ENCODE results near the gene TOM1L2.

The TOM1L2 gene

DNA sequence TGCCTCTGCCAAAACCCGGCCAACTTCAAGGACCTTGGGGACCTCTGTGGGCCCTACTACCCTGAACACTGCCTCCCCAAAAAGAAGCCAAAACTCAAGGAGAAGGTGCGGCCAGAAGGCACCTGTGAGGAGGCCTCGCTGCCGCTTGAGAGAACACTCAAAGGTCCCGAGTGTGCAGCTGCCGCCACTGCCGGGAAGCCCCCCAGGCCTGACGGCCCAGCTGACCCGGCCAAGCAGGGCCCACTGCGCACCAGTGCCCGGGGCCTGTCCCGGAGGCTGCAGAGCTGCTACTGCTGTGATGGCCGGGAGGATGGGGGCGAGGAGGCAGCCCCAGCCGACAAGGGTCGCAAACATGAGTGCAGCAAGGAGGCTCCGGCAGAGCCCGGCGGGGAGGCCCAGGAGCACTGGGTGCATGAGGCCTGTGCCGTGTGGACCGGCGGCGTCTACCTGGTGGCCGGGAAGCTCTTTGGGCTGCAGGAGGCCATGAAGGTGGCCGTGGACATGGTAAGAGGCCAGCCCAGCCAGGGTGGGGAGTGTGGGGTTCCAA is 174.1 kb downstream of the TOM1L2 start:
- no peak for DNase-seq

DNA sequence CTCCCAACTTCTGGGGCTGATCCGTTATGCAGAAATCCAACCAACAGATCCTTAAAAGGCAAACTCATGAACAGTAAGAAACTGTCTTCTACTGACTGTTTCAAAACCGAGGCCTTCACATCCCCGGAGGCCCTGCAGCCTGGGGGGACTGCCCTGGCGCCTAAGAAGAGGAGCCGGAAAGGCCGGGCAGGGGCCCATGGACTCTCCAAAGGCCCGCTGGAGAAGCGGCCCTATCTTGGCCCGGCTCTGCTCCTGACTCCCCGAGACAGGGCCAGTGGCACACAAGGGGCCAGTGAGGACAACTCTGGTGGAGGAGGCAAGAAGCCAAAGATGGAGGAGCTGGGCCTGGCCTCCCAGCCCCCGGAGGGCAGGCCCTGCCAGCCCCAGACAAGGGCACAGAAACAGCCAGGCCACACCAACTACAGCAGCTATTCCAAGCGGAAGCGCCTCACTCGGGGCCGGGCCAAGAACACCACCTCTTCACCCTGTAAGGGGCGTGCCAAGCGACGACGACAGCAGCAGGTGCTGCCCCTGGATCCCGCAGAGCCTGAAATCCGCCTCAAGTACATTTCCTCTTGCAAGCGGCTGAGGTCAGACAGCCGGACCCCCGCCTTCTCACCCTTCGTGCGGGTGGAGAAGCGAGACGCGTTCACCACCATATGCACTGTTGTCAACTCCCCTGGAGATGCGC is 174.9 kb downstream of the TOM1L2 start:
- DNase-seq, result no peak

DNA sequence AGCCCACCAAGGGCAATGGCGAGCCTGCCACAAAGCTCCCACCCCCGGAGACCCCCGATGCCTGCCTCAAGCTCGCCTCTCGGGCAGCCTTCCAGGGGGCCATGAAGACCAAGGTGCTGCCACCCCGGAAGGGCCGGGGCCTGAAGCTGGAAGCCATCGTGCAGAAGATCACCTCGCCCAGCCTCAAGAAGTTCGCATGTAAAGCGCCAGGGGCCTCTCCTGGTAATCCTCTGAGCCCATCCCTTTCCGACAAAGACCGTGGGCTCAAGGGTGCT is 175.5 kb downstream of the TOM1L2 start:
- DNase-seq, result no peak

DNA sequence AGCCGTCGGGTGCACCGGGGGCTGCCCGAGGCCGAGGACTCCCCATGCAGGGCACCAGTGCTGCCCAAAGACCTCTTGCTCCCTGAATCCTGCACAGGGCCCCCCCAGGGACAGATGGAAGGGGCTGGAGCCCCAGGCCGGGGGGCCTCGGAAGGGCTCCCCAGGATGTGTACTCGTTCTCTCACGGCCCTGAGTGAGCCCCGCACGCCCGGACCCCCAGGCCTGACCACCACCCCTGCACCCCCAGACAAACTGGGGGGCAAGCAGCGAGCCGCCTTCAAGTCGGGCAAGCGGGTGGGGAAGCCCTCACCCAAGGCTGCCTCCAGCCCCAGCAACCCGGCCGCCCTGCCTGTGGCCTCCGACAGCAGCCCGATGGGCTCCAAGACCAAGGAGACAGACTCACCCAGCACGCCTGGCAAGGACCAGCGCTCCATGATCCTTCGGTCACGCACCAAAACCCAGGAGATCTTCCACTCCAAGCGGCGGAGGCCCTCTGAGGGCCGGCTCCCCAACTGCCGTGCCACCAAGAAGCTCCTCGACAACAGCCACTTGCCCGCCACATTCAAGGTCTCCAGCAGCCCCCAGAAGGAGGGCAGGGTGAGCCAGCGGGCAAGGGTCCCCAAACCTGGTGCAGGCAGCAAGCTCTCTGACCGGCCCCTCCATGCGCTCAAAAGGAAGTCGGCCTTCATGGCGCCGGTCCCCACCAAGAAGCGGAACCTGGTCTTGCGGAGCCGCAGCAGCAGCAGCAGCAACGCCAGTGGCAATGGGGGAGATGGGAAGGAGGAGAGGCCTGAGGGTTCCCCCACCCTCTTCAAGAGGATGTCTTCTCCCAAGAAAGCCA is 176.0 kb downstream of the TOM1L2 start:
- DNase-seq, result no peak

DNA sequence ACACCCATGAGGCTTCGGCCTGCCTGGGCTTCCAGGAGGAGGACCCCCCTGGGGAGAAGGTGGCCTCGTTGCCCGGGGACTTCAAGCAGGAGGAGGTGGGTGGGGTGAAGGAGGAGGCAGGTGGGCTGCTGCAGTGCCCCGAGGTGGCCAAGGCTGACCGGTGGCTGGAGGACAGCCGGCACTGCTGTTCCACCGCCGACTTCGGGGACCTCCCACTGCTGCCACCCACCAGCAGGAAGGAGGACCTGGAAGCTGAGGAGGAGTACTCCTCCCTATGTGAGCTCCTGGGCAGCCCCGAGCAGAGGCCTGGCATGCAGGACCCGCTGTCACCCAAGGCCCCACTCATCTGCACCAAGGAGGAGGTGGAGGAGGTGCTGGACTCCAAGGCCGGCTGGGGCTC is 176.9 kb downstream of the TOM1L2 start:
- DNase-seq, result no peak

DNA sequence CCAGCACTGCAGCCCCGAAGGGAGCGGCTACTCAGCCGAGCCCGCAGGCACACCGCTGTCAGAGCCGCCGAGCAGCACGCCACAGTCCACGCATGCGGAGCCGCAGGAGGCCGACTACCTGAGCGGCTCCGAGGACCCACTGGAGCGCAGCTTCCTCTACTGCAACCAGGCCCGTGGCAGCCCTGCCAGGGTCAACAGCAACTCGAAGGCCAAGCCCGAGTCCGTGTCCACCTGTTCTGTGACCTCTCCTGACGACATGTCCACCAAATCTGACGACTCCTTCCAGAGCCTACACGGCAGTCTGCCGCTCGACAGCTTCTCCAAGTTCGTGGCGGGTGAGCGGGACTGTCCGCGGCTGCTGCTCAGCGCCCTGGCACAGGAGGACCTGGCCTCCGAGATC is 177.8 kb downstream of the TOM1L2 start:
- no peak for DNase-seq
